ENCODE measurements around the gene OR2L8. TPM values are rescaled to one million over a fixed set of nuclear protein-coding genes. Genes with fewer than 3 reads are reported as not detected.

The OR2L8 gene
- total and polyA plus RNA-seq, 2 experiments from 2014 or later = not detected

GRCh38 chr1:247961791-247962190 lies 13.1 kb downstream of the OR2L8 start (continued):
- no peak for TF ChIP-seq REST (IDR thresholded peaks at IDR 0.05; ENCODE audit: unreplicated experiment)
- TF ChIP-seq ZNF114 (CRISPR knock-in tag; IDR thresholded peaks at IDR 0.05) = no peak
- TF ChIP-seq EZH2phosphoT487 (IDR thresholded peaks at IDR 0.05; ENCODE audit: unreplicated experiment) = no peak
- TF ChIP-seq EZH2 (IDR thresholded peaks at IDR 0.05; ENCODE audit: low read depth, unreplicated experiment) = no peak
- no peak for TF ChIP-seq CTCF (conservative IDR thresholded peaks at IDR 0.05; ENCODE audit: low read depth in 2 of 2)
- TF ChIP-seq STAT1 (IDR thresholded peaks at IDR 0.05; ENCODE audit: unreplicated experiment) = no peak
- TF ChIP-seq POLR2AphosphoS5 (IDR thresholded peaks at IDR 0.05; ENCODE audit: low read depth) = no peak
- no peak for TF ChIP-seq ZNF331 (CRISPR knock-in tag; IDR thresholded peaks at IDR 0.05; ENCODE audit: low read depth)
- no peak for TF ChIP-seq NANOG (IDR thresholded peaks at IDR 0.05; ENCODE audit: borderline replicate concordance)

- no peak for ATAC-seq
- H3K36me3 Mint-ChIP-seq (ENCODE audit: low read depth) = peaks cover 25% of the 10 kb centered on the region
These were observed 14.4 kb downstream of the OR2L8 start for GRCh38 chr1:247962911-247963588.

More at GRCh38 chr1:247962911-247963588, 14.4 kb downstream of the OR2L8 start:
- Histone ChIP-seq H3K36me3 (ENCODE audit: insufficient read depth) (no peaks in the 10 kb centered on the region), H4K20me1 (replicated peaks; ENCODE audit: insufficient read depth) (no peaks in the 10 kb centered on the region), H3K4me2 (no peak overlapping the region), H3K27ac (ENCODE audit: low read depth) (no peak overlapping the region), H3F3A (replicated peaks; ENCODE audit: low read depth) (no peaks in the 10 kb centered on the region), H3K27me3 (ENCODE audit: insufficient read depth) (no peaks in the 10 kb centered on the region), H3K9me2 (ENCODE audit: insufficient read depth) (no peaks in the 10 kb centered on the region), H2AFZ (no peak overlapping the region), H3K79me2 (replicated peaks; ENCODE audit: insufficient read depth) (no peaks in the 10 kb centered on the region), H3K4me3 (no peak overlapping the region), H3K4me1 (ENCODE audit: insufficient read depth) (no peaks in the 10 kb centered on the region)
- Mint-ChIP-seq H3K4me1 (no peaks in the 10 kb centered on the region), H3K27ac (no peak overlapping the region), H3K9me3 (peaks cover 78% of the 10 kb centered on the region), H3K4me3 (no peak overlapping the region), H3K27me3 (ENCODE audit: insufficient read depth, low read depth, poor library complexity) (no peaks in the 10 kb centered on the region)
- DNase-seq (ENCODE audit: low spot score) = no peak
- TF ChIP-seq ZNF331 (CRISPR knock-in tag; IDR thresholded peaks at IDR 0.05; ENCODE audit: low read depth) = no peak
- no peak for TF ChIP-seq ZNF462 (CRISPR knock-in tag; IDR thresholded peaks at IDR 0.05)
- TF ChIP-seq NANOG (IDR thresholded peaks at IDR 0.05; ENCODE audit: borderline replicate concordance) = no peak
- no peak for TF ChIP-seq CREB1 (CRISPR knock-in tag; IDR thresholded peaks at IDR 0.05; ENCODE audit: low read depth)
- no peak for TF ChIP-seq POLR2AphosphoS5 (IDR thresholded peaks at IDR 0.05; ENCODE audit: low read depth)
